ENCODE measurements around the gene TP53I13. TPM values are rescaled to one million over a fixed set of nuclear protein-coding genes. Genes with fewer than 3 reads are reported as not detected.

TP53I13 gene
- total and polyA plus RNA-seq, 2 donors from 2014 or later, result 51.6 to 75.5 TPM

- H3K9me3 ChIP-seq (ENCODE audit: control insufficient read depth in 2 of 3, insufficient read depth in 1 of 3, low read length in 3 of 3), result no peaks in the 10 kb centered on the region
- peaks cover 0 to 6% (median 0%) of the 10 kb centered on the region in 3 donors for H3K36me3 ChIP-seq (ENCODE audit: control insufficient read depth in 2 of 3, insufficient read depth in 3 of 3, low read length in 3 of 3)
- TF ChIP-seq CTCF (IDR thresholded peaks at IDR 0.05; ENCODE audit: borderline replicate concordance, extremely low read depth, insufficient read depth), result no peak
- H3K4me3 ChIP-seq (ENCODE audit: low read length in 3 of 3), result peak overlapping the region in 2 of 3 donors; percentile 47 to 60
- peak overlapping the region; percentile 74 to 81 for H3K27ac ChIP-seq (ENCODE audit: low read depth in 2 of 2, low read length in 2 of 2)
- H3K9ac ChIP-seq (ENCODE audit: low read length in 3 of 3), result peak overlapping the region in 1 of 3 donors; percentile 51
- H3K27me3 ChIP-seq (ENCODE audit: control insufficient read depth, insufficient read depth, low read length), result no peaks in the 10 kb centered on the region
- H3K4me1 ChIP-seq (ENCODE audit: control insufficient read depth in 2 of 3, insufficient read depth in 2 of 3, low read depth in 1 of 3, low read length in 3 of 3), result peaks cover 0 to 38% (median 20%) of the 10 kb centered on the region in 3 donors
- DNase-seq, result peak in 1 of 5 donors; percentile 42
- intact Hi-C loops (cut with DNase I), result no loop called here
- no peak for FAIRE-seq
These were observed 16.7 kb downstream of the TP53I13 start for GRCh38 chr17:29585080-29585751.

GRCh38 chr17:29586676-29587469 is 18.4 kb downstream of the TP53I13 start:
- DNase-seq (peak in 1 of 5 donors; percentile 41), FAIRE-seq (no peak)
- H3K27me3 ChIP-seq (ENCODE audit: control insufficient read depth, insufficient read depth, low read length), result no peaks in the 10 kb centered on the region
- no peak overlapping the region for H3K4me3 ChIP-seq (ENCODE audit: low read length in 3 of 3)
- H3K36me3 ChIP-seq (ENCODE audit: control insufficient read depth in 2 of 3, insufficient read depth in 3 of 3, low read length in 3 of 3), result peaks cover 0 to 6% (median 0%) of the 10 kb centered on the region in 3 donors
- H3K27ac ChIP-seq (ENCODE audit: low read depth in 2 of 2, low read length in 2 of 2), result no peak overlapping the region
- intact Hi-C loops (cut with DNase I), result no loop called here
- H3K9me3 ChIP-seq (ENCODE audit: control insufficient read depth in 2 of 3, insufficient read depth in 1 of 3, low read length in 3 of 3), result no peaks in the 10 kb centered on the region
- peaks cover 0 to 48% (median 26%) of the 10 kb centered on the region in 3 donors for H3K4me1 ChIP-seq (ENCODE audit: control insufficient read depth in 2 of 3, insufficient read depth in 2 of 3, low read depth in 1 of 3, low read length in 3 of 3)
- H3K9ac ChIP-seq (ENCODE audit: low read length in 3 of 3), result no peak overlapping the region
- TF ChIP-seq CTCF (IDR thresholded peaks at IDR 0.05; ENCODE audit: borderline replicate concordance, extremely low read depth, insufficient read depth), result no peak

- peaks cover 0 to 55% (median 31%) of the 10 kb centered on the region in 3 donors for H3K4me1 ChIP-seq (ENCODE audit: control insufficient read depth in 2 of 3, insufficient read depth in 2 of 3, low read depth in 1 of 3, low read length in 3 of 3)
- no peaks in the 10 kb centered on the region for H3K36me3 ChIP-seq (ENCODE audit: control insufficient read depth in 2 of 3, insufficient read depth in 3 of 3, low read length in 3 of 3)
- no peak for TF ChIP-seq CTCF (IDR thresholded peaks at IDR 0.05; ENCODE audit: borderline replicate concordance, extremely low read depth, insufficient read depth)
- H3K27ac ChIP-seq (ENCODE audit: low read depth in 2 of 2, low read length in 2 of 2), result no peak overlapping the region
- intact Hi-C loops (cut with DNase I), result no loop called here
- H3K9ac ChIP-seq (ENCODE audit: low read length in 3 of 3), result peak overlapping the region in 1 of 3 donors; percentile 69
- DNase-seq (peak in 1 of 5 donors; percentile 35), FAIRE-seq (no peak)
- no peaks in the 10 kb centered on the region for H3K9me3 ChIP-seq (ENCODE audit: control insufficient read depth in 2 of 3, insufficient read depth in 1 of 3, low read length in 3 of 3)
- peak overlapping the region in 1 of 3 donors; percentile 79 for H3K4me3 ChIP-seq (ENCODE audit: low read length in 3 of 3)
- no peaks in the 10 kb centered on the region for H3K27me3 ChIP-seq (ENCODE audit: control insufficient read depth, insufficient read depth, low read length)
These were observed 19.1 kb downstream of the TP53I13 start for GRCh38 chr17:29587591-29587990.

All from kidney (tissue), 14 donors.